GM12801 (cell line): ENCODE measurements around the gene TAF4.

Experiments
- CTCF ChIP-seq: IDR thresholded peaks from one replicate; pipeline ENCODE4 v1.5.1; 2011; ENCODE audit warnings: control low read depth; ENCODE audit not compliant: insufficient read length; ENCODE audit errors: extremely low read depth

TAF4 gene

GRCh38 chr20:62011403-62011790 lies 54.3 kb downstream of the TAF4 start:
- TF ChIP-seq CTCF: no peak

- no peak for TF ChIP-seq CTCF
Observed at GRCh38 chr20:62010551-62011402, 54.9 kb downstream of the TAF4 start.

- TF ChIP-seq CTCF: no peak
Observed at GRCh38 chr20:62009869-62010445, 55.7 kb downstream of the TAF4 start.

- no peak for TF ChIP-seq CTCF
Observed at GRCh38 chr20:62009322-62009721, 56.4 kb downstream of the TAF4 start.

GRCh38 chr20:62008643-62009183 lies 57.0 kb downstream of the TAF4 start:
- TF ChIP-seq CTCF: no peak

- no peak for TF ChIP-seq CTCF
Observed at GRCh38 chr20:62007127-62007647, 58.5 kb downstream of the TAF4 start.

GRCh38 chr20:62006482-62006881 lies 59.2 kb downstream of the TAF4 start:
- TF ChIP-seq CTCF: no peak
